ENCODE measurements around the gene NUP35. TPM values are rescaled to one million over a fixed set of nuclear protein-coding genes. Genes with fewer than 3 reads are reported as not detected.

NUP35 gene
- polyA plus RNA-seq, 1 donor from 2014 or later: 40.7 TPM

- Histone ChIP-seq H3K9ac (ENCODE audit: low read length) (no peak overlapping the region), H3K27me3 (ENCODE audit: insufficient read depth, low read depth, low read length) (no peaks in the 10 kb centered on the region), H3F3A (ENCODE audit: insufficient read depth, low read length, poor library complexity, severe bottlenecking) (no peaks in the 10 kb centered on the region), H3K4me2 (ENCODE audit: low read length) (no peak overlapping the region), H3K4me3 (ENCODE audit: low read length) (no peak overlapping the region), H3K9me3 (ENCODE audit: low read length) (no peaks in the 10 kb centered on the region), H2AFZ (ENCODE audit: low read depth, low read length) (no peak overlapping the region), H3K36me3 (ENCODE audit: insufficient read depth, low read length) (no peaks in the 10 kb centered on the region), H3K79me2 (replicated peaks; ENCODE audit: insufficient read depth, low read length) (no peaks in the 10 kb centered on the region), H4K20me1 (ENCODE audit: insufficient read depth) (no peaks in the 10 kb centered on the region), H3K27ac (ENCODE audit: low read length) (no peak overlapping the region), H3K9me2 (ENCODE audit: insufficient read depth, low read length) (no peaks in the 10 kb centered on the region)
- no peak for TF ChIP-seq SMC3 (conservative IDR thresholded peaks at IDR 0.05; ENCODE audit: poor library complexity)
- TF ChIP-seq REST (IDR thresholded peaks at IDR 0.05; ENCODE audit: borderline replicate concordance): no peak
- TF ChIP-seq EP300 (conservative IDR thresholded peaks at IDR 0.05; ENCODE audit: poor library complexity, severe bottlenecking): no peak
- TF ChIP-seq POLR2AphosphoS5 (IDR thresholded peaks at IDR 0.05): no peak
- no peak for TF ChIP-seq CTCF (IDR thresholded peaks at IDR 0.05; ENCODE audit: poor library complexity, severe bottlenecking)
- TF ChIP-seq TAF1 (IDR thresholded peaks at IDR 0.05; ENCODE audit: low read depth): no peak
- TF ChIP-seq EZH2 (IDR thresholded peaks at IDR 0.05; ENCODE audit: borderline replicate concordance, insufficient read depth, low read length, poor library complexity, severe bottlenecking): no peak
- no peak for TF ChIP-seq RAD21 (conservative IDR thresholded peaks at IDR 0.05)
Measured at GRCh38 chr2:183093857-183094657, 30.2 kb upstream of the NUP35 start.

- no peaks in the 10 kb centered on the region for H3K36me3 ChIP-seq (ENCODE audit: insufficient read depth, low read length)
- no peak overlapping the region for H3K9ac ChIP-seq (ENCODE audit: low read length)
- H2AFZ ChIP-seq (ENCODE audit: low read depth, low read length): no peak overlapping the region
- H3K9me2 ChIP-seq (ENCODE audit: insufficient read depth, low read length): no peaks in the 10 kb centered on the region
- TF ChIP-seq POLR2AphosphoS5 (IDR thresholded peaks at IDR 0.05) (no peak), SMC3 (conservative IDR thresholded peaks at IDR 0.05; ENCODE audit: poor library complexity) (no peak), EZH2 (IDR thresholded peaks at IDR 0.05; ENCODE audit: borderline replicate concordance, insufficient read depth, low read length, poor library complexity, severe bottlenecking) (no peak), MXI1 (conservative IDR thresholded peaks at IDR 0.05; ENCODE audit: poor library complexity, severe bottlenecking) (no peak), TAF1 (IDR thresholded peaks at IDR 0.05; ENCODE audit: low read depth) (no peak), REST (IDR thresholded peaks at IDR 0.05; ENCODE audit: borderline replicate concordance) (no peak), EP300 (conservative IDR thresholded peaks at IDR 0.05; ENCODE audit: poor library complexity, severe bottlenecking) (no peak), RAD21 (conservative IDR thresholded peaks at IDR 0.05) (no peak), CTCF (IDR thresholded peaks at IDR 0.05; ENCODE audit: poor library complexity, severe bottlenecking) (no peak)
- no peaks in the 10 kb centered on the region for H4K20me1 ChIP-seq (ENCODE audit: insufficient read depth)
- H3K27me3 ChIP-seq (ENCODE audit: insufficient read depth, low read depth, low read length): no peaks in the 10 kb centered on the region
- H3K4me2 ChIP-seq (ENCODE audit: low read length): no peak overlapping the region
- no peaks in the 10 kb centered on the region for H3K9me3 ChIP-seq (ENCODE audit: low read length)
- no peak overlapping the region for H3K27ac ChIP-seq (ENCODE audit: low read length)
- H3K79me2 ChIP-seq (replicated peaks; ENCODE audit: insufficient read depth, low read length): no peaks in the 10 kb centered on the region
- no peaks in the 10 kb centered on the region for H3F3A ChIP-seq (ENCODE audit: insufficient read depth, low read length, poor library complexity, severe bottlenecking)
- no peak overlapping the region for H3K4me3 ChIP-seq (ENCODE audit: low read length)
Measured at GRCh38 chr2:183105402-183106134, 18.7 kb upstream of the NUP35 start.
